BJ (cell line): Measurements from ENCODE around the gene NKX6-1. TPM values are rescaled to one million over a fixed set of nuclear protein-coding genes. Genes with fewer than 3 reads are reported as not detected.

ENCODE experiments used
- CTCF ChIA-PET: fragments of 350-600 bp; formaldehyde crosslinking; extraction: SDS; loops from one replicate; lab custom pipeline; 2021; ENCODE audit warnings: antibody characterized with exemption, inconsistent platforms; lab: Yijun Ruan, JAX
- POLR2A ChIA-PET: fragments of 300-600 bp; sonication (Branson Sonifier 250); formaldehyde crosslinking; extraction: SDS; loops from one replicate; lab custom pipeline; 2021; ENCODE audit warnings: antibody characterized with exemption; lab: Charles Lee
- DNase-seq: peaks from one replicate; pipeline ENCODE4 v3.0.0-alpha.2; 2011; ENCODE audit warnings: low read depth
- H3K27me3 ChIP-seq: 2 replicates; pipeline ENCODE4 v1.6.0; 2011; ENCODE audit warnings: low read length; ENCODE audit not compliant: control insufficient read depth, insufficient read depth
- H3K36me3 ChIP-seq: 2 replicates; pipeline ENCODE4 v1.5.1; 2011; ENCODE audit warnings: low read length; ENCODE audit not compliant: control insufficient read depth, insufficient read depth
- H3K4me3 ChIP-seq: 2 replicates; pipeline ENCODE4 v1.5.1; 2011; ENCODE audit warnings: low read depth, mild to moderate bottlenecking, control low read depth, low read length
- polyA plus RNA-seq: library from polyadenylated mRNA; depleted of rRNA; stranded (reverse); fragments of >200 nt; gene quantifications from 2 replicates; pipeline ENCODE4 v1.2.3, GENCODE V29; 2011
- TF ChIP-seq, protein P1 (sequence below): IDR thresholded peaks from 2 replicates; pipeline ENCODE4 v1.5.1; 2011; ENCODE audit warnings: low read depth, mild to moderate bottlenecking, control low read depth, inconsistent platforms, low read length, moderate library complexity; ENCODE audit not compliant: insufficient read depth

NKX6-1 gene
- polyA plus RNA-seq, 1 experiment = 0.02 TPM

DNA sequence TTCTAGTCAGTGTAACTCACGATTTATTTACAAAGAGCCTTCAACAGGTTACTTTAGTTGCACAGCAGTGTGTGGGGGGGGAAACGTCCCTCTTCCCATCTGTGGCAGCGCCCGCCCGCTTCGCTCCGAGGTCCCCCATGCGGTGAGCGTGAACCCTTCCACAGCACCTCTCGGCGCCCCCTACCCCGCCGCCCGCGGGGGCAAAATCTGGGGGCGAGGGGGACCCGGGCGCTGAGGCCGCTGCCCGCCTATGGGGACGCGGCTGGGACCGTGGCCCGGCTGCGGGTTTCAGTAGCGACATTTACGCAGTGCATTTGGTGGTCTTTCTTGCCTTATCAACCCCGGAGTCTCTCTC is 6.4 kb downstream of the NKX6-1 start:
- ChIA-PET POLR2A (no interaction called here), CTCF (interaction anchor here (0.5 to 1.0 kb wide), 2 partner anchors 11 to 1623 kb away, joined by 3 read pairs; no protein-coding TSS in a partner anchor)
- TF ChIP-seq, protein P1, sequence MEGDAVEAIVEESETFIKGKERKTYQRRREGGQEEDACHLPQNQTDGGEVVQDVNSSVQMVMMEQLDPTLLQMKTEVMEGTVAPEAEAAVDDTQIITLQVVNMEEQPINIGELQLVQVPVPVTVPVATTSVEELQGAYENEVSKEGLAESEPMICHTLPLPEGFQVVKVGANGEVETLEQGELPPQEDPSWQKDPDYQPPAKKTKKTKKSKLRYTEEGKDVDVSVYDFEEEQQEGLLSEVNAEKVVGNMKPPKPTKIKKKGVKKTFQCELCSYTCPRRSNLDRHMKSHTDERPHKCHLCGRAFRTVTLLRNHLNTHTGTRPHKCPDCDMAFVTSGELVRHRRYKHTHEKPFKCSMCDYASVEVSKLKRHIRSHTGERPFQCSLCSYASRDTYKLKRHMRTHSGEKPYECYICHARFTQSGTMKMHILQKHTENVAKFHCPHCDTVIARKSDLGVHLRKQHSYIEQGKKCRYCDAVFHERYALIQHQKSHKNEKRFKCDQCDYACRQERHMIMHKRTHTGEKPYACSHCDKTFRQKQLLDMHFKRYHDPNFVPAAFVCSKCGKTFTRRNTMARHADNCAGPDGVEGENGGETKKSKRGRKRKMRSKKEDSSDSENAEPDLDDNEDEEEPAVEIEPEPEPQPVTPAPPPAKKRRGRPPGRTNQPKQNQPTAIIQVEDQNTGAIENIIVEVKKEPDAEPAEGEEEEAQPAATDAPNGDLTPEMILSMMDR = no peak
- DNase-seq = no peak
- no peak overlapping the region for H3K4me3 ChIP-seq
- no peaks in the 10 kb centered on the region for H3K36me3 ChIP-seq
- H3K27me3 ChIP-seq = peaks cover 32% of the 10 kb centered on the region

DNA sequence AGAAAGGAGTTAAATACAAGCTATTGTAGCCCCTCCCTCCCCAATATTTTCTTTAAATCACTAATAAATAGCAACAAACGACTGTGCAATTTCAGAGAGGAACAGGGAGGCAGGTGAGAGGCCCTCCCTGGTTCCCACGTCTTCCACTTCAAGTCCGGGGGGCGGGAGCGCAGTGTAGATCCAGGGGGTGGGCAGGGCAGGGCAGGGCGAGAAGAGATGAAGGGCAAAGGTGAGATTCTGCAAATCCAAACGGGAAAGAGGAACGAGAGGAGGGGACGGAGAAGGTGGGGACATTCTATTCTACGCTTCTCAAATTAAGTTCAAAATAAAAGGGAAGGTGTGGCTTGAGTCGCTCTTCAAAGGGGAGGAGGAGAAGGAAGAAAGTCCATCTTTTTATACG is 6.8 kb downstream of the NKX6-1 start:
- no peak for DNase-seq
- CTCF ChIA-PET = interaction anchor here (2.0 kb wide), 1 partner anchor 11 kb away, joined by 5 read pairs; no protein-coding TSS in a partner anchor
- H3K36me3 ChIP-seq = no peaks in the 10 kb centered on the region
- POLR2A ChIA-PET = no interaction called here
- no peak overlapping the region for H3K4me3 ChIP-seq
- H3K27me3 ChIP-seq = peaks cover 31% of the 10 kb centered on the region
- TF ChIP-seq, protein P1 = no peak

DNA sequence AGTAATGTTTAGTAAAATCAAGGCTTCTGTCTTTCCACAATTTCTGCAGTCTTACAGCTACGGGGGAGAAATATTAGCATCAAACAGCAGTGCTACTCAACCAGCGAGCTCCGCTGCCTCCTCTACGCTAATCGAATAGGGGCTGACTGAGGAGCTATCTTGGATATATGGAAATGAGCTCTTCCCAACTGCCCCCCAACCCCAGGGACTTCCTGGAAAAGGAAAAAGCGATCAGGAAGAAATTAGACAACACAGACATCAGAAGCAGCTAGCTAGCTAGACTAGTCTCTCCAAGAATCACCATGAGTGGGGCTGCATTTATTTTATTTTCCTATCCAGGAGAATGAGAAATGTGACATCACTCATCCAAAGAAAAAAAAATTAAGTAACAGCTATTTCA is 7.6 kb downstream of the NKX6-1 start:
- H3K4me3 ChIP-seq = no peak overlapping the region
- ChIA-PET CTCF (interaction anchor here (2.0 kb wide), 1 partner anchor 12 kb away, joined by 5 read pairs; no protein-coding TSS in a partner anchor), POLR2A (no interaction called here)
- H3K36me3 ChIP-seq = no peaks in the 10 kb centered on the region
- no peak for DNase-seq
- H3K27me3 ChIP-seq = peaks cover 23% of the 10 kb centered on the region
- TF ChIP-seq, protein P1 = no peak

DNA sequence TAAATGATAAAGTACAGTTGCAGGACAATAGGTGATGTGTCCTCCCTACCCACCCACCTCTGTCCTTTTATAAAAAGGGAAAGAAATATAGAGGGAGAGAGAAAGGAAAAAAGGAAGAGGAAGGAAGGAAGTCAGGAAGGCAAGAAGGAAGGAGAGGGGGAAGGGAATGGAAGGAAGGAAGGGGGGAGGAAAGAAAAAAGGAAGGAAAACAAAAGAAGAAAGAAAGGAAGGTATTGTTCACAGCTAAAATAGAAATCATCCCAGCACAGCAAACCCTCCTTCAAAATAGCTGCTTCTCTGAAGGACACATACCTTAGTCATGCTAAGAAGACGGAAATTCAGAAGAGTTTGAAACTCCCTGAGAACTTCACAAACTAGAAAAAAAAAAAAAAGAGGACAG is 8.4 kb downstream of the NKX6-1 start:
- Histone ChIP-seq H3K36me3 (no peaks in the 10 kb centered on the region), H3K27me3 (peaks cover 19% of the 10 kb centered on the region), H3K4me3 (no peak overlapping the region)
- POLR2A ChIA-PET = no interaction called here
- CTCF ChIA-PET = interaction anchor here (2.0 kb wide), 1 partner anchor 13 kb away, joined by 5 read pairs; no protein-coding TSS in a partner anchor
- no peak for DNase-seq
- TF ChIP-seq, protein P1 = no peak

DNA sequence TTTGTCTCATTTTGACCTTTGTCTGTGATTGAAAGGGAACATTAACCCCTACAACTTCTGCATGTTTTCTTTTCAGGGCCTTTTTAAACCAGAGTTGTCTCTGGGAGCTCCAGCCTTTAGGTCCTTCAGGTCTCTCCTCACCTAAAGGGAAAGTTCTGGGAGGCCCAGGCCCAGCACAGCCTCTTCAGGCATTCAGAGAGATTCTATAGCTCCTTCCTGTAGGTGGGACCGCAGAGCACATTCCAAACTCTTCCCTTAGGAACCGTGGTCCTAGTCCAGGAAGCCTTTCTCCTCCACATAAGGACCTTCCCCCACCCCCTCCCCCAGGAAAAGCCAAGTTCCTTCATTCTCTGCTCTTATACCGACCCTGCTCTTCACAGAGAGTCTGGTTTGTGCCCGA is 14.9 kb downstream of the NKX6-1 start:
- Histone ChIP-seq H3K36me3 (no peaks in the 10 kb centered on the region), H3K4me3 (no peak overlapping the region), H3K27me3 (peaks cover 40% of the 10 kb centered on the region)
- DNase-seq = no peak
- ChIA-PET CTCF (no interaction called here), POLR2A (no interaction called here)
- TF ChIP-seq, protein P1 = no peak
